MG63 (cell line): Measurements from ENCODE around the gene TTC16. TPM values are rescaled to one million over a fixed set of nuclear protein-coding genes. Genes with fewer than 3 reads are reported as not detected.

Source experiments
- DNase-seq: peaks from one replicate; pipeline ENCODE4 v3.0.0-alpha.2; 2020
- H3K27me3 ChIP-seq: fragments of 250-450 bp; sonication (Bioruptor Pico); 2 replicates; pipeline ENCODE4 v1.5.1; 2020; ENCODE audit warnings: mild to moderate bottlenecking, moderate library complexity
- H3K36me3 ChIP-seq: fragments of 250-450 bp; sonication (Bioruptor Pico); 2 replicates; pipeline ENCODE4 v1.5.1; 2020; ENCODE audit warnings: mild to moderate bottlenecking, moderate library complexity
- H3K4me3 ChIP-seq: fragments of 250-450 bp; sonication (Bioruptor Pico); 2 replicates; pipeline ENCODE4 v1.5.1; 2020; ENCODE audit warnings: mild to moderate bottlenecking, moderate library complexity
- H3K9me3 ChIP-seq: fragments of 250-450 bp; sonication (Bioruptor Pico); 2 replicates; pipeline ENCODE4 v1.5.1; 2020; ENCODE audit warnings: mild to moderate bottlenecking, moderate library complexity
- total RNA-seq: library from RNA; depleted of rRNA; stranded (reverse); fragments of >200 nt; shearing (Covaris generic); gene quantifications from 2 replicates; pipeline ENCODE4 v1.2.3, GENCODE V29; 2014; ENCODE audit warnings: low replicate concordance

The TTC16 gene
- total RNA-seq, 1 experiment from 2014 or later, result not detected

DNA sequence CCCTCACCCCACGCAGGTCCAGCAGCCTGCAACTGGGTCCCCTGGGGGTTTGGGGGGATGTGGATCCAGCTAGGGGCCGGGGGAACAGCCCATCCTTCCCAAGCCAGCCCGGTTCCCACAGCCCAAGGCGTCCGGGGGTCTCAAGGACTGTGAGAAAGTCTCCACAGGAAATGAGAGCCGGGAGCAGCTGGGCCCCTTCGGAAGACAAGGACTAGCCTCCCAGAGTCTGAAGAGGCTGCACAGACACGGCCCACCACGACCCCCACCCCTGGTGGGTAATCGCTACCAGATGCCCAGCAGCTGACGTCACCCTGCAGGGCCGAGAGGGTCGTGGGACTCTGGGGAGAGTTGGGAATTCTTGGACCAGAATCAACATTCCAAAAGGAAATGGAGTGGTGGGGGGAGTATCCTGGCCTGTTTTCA lies 52.0 kb downstream of the TTC16 start:
- DNase-seq, result no peak
- no peak overlapping the region for H3K4me3 ChIP-seq
- H3K27me3 ChIP-seq, result no peaks in the 10 kb centered on the region
- H3K9me3 ChIP-seq, result no peaks in the 10 kb centered on the region
- H3K36me3 ChIP-seq, result no peaks in the 10 kb centered on the region

DNA sequence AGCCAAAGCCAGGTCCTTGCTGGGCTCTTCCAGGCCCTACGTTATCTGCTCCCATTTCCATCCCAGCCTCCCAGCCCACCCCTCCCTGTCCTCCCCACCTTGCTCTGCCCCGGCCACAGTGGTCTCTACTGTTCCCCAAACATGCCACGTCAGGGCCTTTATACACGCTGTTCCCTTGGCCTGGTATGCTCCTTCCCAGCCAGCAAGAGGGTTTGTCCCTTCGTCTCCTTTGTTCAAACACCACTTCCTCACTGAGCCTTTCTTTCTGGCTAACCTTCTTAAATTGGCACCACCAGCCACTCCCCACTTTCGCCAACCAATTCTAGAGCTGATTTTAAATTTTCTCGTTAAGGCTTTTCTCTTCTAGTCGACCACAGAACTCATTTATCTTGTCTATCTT lies 52.8 kb downstream of the TTC16 start:
- no peak overlapping the region for H3K4me3 ChIP-seq
- no peaks in the 10 kb centered on the region for H3K27me3 ChIP-seq
- DNase-seq, result no peak
- no peaks in the 10 kb centered on the region for H3K36me3 ChIP-seq
- H3K9me3 ChIP-seq, result no peaks in the 10 kb centered on the region

DNA sequence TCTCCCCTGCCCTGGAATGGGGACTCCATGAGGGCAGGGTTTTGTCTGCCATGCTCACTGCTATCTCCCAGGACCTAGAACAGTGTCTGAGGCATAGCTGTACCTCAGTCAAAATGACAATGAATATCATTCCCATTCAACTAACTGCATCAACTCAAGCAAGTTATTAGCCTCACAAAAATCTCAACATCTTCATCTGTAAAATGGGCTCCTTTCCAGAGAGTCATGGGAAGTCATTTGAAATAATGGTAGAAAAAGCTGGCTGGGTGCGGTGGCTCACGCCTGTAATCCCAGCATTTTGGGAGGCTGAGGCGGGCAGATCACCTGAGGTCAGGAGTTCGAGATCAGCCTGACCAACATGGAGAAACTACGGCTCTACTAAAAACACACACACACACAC lies 53.2 kb downstream of the TTC16 start:
- no peaks in the 10 kb centered on the region for H3K27me3 ChIP-seq
- H3K9me3 ChIP-seq, result no peaks in the 10 kb centered on the region
- no peak overlapping the region for H3K4me3 ChIP-seq
- no peak for DNase-seq
- no peaks in the 10 kb centered on the region for H3K36me3 ChIP-seq

DNA sequence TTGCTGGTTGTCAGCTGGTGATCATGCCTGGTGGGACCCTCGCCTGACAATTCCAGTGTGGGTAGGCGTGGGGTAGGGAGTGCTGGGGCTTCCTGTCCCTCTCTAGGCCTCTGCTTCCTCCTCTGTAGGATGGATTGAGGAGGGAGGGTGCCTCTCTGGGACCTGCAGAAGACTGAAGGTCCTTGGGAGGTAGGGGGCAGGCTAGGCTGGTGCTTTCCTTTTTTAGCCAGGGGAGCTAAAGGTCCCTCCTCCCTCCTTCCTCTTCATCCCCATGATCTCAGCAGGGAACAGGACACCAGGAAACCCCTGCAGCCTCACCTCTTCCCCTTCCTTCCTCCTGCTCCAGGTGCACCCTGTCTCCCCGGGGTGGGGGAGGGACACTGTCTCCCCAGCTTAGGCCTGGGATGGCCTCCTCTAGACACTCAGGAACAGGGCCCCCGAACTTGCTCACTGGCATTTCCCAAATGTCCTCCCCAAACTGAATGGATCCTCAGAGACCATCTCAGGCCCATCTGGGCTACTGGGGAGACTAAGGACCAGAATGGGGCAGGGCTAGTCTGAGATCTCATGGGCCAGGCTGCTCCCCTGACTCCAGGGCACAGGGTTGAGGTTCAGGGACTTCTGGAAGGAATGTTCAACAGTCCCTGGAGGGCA lies 54.2 kb downstream of the TTC16 start:
- H3K4me3 ChIP-seq, result no peak overlapping the region
- H3K27me3 ChIP-seq, result no peaks in the 10 kb centered on the region
- no peaks in the 10 kb centered on the region for H3K36me3 ChIP-seq
- DNase-seq, result no peak
- no peaks in the 10 kb centered on the region for H3K9me3 ChIP-seq

DNA sequence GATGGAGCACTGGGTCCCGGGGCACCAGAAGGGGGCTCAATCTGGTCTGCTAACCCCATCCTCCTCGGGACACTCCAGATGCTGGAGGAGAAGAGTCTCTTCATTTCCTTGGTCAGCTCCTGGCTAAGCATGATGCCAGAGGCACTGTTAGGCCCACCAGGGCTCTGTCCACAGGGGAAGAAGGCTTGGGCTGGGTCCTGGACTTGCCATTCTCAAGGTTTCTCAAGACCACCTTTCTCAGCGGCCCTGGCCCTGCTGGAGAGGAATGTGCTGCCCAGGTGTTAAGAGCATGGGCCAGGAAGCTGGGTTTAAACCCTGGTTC lies 54.7 kb downstream of the TTC16 start:
- no peaks in the 10 kb centered on the region for H3K36me3 ChIP-seq
- H3K9me3 ChIP-seq, result no peaks in the 10 kb centered on the region
- H3K27me3 ChIP-seq, result no peaks in the 10 kb centered on the region
- no peak for DNase-seq
- H3K4me3 ChIP-seq, result no peak overlapping the region; the same call in 1 of the 2 replicates

DNA sequence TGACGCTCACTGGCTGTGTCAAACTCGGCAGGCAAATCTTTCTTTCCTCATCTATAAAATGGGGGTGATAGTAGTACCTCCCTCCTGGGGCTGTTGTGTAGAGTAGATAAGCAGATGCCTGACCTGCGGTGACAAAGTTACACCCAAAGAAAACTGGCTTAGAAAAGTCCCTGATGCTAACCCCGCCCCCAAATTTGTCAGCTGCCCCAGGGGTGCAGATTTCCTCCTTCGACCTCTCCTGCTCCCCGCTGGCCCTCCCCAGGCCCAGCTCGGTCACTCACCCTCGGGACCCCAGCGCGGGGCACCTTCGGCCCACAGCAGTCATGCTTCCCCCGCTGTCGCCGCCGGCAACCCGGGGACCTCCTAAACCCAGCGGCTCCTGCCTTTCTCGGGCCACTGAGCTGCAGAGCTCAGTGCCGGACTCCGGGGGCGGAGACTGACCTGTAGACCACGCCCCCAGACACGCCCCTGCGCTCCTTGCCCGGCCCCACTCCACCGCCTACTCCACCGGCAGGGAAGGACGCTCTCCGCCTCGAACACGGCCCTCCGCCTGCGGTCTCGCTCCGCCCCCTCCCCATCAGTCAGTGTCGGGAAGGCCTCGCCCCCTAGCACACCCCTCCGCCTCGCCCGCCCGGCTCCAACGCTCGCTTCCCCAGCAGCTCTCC lies 55.2 kb downstream of the TTC16 start:
- peak overlapping the region; percentile 46 for H3K4me3 ChIP-seq
- DNase-seq, result peak; percentile 98
- H3K36me3 ChIP-seq, result no peaks in the 10 kb centered on the region
- H3K9me3 ChIP-seq, result no peaks in the 10 kb centered on the region
- no peaks in the 10 kb centered on the region for H3K27me3 ChIP-seq

DNA sequence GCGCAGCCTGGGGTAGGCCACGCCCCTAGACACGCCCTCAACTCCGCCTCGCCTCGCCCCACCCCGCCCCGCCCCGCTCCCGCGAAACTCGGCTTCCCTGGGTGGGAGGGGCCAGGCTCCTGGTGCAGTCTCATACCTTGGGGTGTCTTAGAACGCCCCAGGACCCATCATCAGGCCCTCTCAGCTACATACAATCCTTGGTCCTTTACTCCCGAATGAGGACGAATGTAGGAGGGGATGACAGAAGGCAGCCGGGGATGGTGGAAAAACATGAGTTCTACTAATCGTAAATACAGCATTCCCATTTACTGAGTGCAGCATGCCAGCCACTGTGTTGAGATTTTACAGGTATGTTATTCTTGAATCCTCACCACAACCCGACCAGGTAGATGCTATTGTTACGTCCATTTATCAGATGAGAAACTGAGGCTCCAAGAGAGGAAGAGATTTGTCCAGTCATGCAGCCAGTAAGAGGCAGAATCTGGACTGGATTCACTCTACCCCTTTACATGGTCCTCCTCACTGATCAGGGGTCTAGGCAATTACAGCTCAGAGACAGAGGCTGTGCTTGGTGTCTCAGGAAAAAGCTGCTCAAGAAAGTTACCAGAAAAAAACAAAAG lies 55.8 kb downstream of the TTC16 start:
- H3K27me3 ChIP-seq, result no peaks in the 10 kb centered on the region
- H3K36me3 ChIP-seq, result no peaks in the 10 kb centered on the region
- H3K9me3 ChIP-seq, result no peaks in the 10 kb centered on the region
- H3K4me3 ChIP-seq, result peak overlapping the region; percentile 46
- no peak for DNase-seq

DNA sequence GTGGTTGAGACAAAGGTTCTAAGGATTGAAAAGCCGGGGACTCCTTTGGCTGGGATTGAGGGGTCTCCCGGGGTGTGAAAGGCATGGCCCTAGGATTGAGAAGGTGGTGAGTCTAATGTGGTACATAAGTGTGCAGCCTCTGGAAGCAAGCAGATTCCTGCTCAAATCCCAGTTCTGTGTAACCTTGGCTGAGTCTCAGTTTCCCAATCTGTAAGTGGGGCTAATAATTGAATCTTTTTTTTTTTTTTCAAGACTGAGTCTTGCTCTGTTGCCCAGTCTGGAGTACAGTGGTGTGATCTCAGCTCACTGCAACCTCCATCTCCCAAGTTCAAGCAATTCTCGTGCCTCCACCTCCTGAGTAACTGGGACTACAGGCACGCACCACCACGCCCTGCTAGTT lies 56.7 kb downstream of the TTC16 start:
- DNase-seq, result no peak
- Histone ChIP-seq H3K9me3 (no peaks in the 10 kb centered on the region), H3K27me3 (no peaks in the 10 kb centered on the region), H3K4me3 (no peak overlapping the region), H3K36me3 (no peaks in the 10 kb centered on the region)

DNA sequence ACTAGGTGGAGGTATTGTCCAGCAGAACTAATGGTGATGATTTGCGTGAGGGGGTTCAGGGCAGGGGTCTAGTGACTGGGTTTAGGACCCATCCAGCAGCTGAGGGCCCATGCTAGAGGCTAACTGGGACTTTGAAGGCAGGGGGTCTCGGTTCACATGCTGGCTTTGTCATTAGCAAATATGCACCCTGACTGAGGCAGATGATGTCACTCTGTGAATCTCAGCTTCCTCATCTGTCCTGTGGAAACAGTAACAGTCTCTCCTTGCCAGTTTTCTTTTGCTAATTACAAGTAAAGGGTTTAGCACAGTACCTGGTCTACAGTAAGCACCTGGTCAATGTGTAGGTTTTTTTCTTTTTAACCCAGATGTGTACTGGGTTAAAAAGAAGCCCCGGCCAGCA lies 57.4 kb downstream of the TTC16 start:
- H3K9me3 ChIP-seq, result no peaks in the 10 kb centered on the region
- no peak for DNase-seq
- no peaks in the 10 kb centered on the region for H3K36me3 ChIP-seq
- no peaks in the 10 kb centered on the region for H3K27me3 ChIP-seq
- no peak overlapping the region for H3K4me3 ChIP-seq

DNA sequence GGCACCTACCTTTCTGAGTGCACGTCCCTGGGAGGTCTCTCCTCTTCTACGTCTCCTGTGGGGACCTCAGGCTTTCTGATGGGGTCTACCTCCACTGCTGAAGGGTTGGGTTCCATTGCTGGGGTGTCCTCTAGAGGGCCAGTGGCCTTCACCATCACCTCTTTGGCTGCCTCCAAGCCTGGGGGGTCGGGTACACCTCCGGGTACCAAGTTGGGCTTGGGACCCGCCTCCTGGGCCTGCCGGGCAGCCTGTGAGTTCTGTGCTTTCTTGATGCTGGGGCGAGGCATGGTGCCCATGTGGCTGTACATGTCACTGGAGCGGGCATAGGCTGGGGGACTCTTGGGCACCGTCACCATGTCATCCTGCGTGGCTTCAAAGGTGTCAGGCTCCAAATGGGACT lies 58.1 kb downstream of the TTC16 start:
- Histone ChIP-seq H3K9me3 (no peaks in the 10 kb centered on the region), H3K36me3 (no peaks in the 10 kb centered on the region), H3K4me3 (no peak overlapping the region), H3K27me3 (no peaks in the 10 kb centered on the region)
- DNase-seq, result no peak

DNA sequence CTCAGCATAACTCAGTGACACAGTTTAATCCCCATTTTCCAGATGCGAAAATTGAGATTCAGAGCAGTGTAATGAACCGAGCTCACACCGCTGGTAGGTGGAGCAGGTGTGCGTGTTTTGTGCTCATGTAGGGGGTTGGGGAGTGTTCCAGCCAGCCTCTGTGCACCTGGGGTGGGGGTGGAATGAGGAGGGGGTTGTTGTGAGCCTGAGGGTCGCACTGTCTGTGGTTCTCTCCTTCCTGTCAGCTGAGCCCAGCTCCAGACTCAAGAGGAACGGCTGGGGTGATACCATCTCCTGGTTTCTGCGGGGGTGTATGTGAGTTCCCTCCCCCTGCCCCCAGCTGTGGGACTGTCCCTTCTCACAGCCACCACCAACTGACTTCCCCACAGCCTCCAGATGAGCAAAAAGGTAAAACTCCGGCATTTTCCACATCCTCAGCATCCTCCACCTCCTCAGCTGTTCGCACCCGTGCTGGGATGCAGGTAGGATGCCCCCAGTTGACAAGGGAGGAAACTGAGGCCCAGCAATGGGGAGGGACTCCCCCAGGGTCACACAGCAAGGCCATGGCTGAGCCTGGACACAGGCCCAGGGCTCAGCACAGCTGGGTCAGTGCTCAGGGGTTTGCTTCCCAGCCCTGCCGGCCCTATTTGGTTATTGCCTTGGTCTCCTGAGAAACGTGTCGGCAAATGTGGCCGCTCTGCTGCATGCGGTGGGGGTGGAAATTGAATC lies 60.5 kb downstream of the TTC16 start:
- Histone ChIP-seq H3K9me3 (no peaks in the 10 kb centered on the region), H3K27me3 (no peaks in the 10 kb centered on the region), H3K4me3 (no peak overlapping the region), H3K36me3 (no peaks in the 10 kb centered on the region)
- no peak for DNase-seq

DNA sequence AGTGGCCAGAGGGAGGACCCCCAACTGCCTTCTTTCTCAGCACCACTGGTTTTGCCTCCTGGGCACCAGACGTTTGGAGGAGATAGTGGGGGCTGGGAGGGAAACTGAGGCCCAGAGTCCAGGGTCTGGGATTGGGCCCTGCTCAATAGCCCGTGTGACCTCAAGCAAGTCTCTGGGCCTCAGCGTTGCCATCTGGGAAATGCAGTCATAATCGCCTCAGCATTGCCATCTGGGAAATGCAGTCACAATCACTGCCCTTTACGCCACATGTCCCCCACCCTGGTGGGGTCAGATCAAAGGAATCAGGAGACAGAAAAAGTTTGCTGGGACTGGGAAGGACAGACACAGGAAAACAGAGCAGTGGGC lies 61.0 kb downstream of the TTC16 start:
- Histone ChIP-seq H3K4me3 (no peak overlapping the region), H3K27me3 (no peaks in the 10 kb centered on the region), H3K9me3 (no peaks in the 10 kb centered on the region), H3K36me3 (no peaks in the 10 kb centered on the region)
- DNase-seq, result no peak

DNA sequence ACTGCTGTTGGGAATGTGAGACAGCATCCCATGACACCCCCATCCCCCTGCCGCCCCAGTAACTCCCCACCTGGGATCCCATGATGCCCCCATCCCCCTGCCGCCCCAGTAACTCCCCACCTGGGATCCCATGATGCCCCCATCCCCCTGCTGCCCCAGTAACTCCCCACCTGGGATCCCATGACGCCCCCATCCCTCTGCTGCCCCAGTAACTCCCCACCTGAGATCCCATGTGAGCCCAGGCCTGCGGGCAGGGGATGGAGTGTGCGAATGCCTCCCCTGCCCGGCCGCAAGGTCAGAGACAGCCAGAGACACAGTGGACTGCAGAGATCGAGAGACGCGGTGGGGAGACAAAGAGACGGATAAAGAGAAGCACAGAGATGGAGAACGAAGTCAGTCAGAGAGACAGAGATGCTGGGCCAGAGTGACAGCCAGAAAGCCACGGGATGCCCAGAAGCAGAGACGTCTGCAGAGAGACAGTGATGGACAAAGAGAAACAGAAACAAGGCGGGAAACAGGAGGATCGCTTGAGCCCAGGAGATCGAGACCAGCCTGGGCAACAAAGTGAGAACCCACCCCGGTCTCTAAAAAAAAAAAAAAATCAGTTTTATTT lies 61.6 kb downstream of the TTC16 start:
- Histone ChIP-seq H3K9me3 (no peaks in the 10 kb centered on the region), H3K36me3 (no peaks in the 10 kb centered on the region), H3K4me3 (no peak overlapping the region), H3K27me3 (no peaks in the 10 kb centered on the region)
- no peak for DNase-seq

DNA sequence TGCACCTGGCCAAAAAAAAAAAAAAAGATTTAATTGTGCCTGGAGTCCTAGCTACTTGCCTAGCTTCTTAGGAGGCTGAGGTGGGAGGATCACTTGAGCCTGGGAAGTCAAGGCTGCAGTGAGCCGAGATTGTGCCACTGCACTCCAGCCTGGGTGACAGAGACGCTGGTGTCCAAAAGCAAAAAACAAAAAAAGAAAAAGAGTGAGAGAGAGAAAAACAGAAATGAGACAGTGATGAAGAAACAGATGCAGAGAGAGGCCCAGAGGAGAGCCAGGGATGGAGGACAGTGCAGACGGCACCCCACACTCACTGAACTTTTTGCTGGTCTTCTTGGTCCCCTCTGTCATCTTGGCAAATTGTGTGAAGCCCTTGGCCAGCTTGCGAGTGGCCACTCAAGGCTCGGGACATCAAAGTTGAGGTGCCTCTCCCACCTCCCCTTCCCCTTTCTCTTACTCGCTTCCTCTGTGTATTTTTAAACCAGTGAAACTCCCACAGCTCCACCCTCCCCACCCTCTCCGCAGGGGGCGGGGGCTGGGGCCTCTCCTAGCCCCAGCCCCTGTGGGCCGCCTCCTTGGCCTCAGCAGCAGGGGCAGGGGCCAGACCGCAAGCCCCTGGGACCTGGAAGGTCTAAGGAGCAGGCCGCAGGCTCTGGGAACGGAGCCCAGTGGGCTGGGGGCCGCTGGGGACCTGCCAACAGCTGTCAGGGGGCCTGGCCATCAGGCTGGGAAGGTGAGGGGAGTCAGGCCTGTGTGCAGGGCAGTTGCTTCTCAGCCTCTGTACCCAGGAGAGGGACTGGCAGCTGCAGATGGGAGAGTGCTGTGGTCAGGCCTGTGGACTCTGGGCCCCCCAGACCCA lies 62.6 kb downstream of the TTC16 start, which contains the start of gene SH2D3C:
SH2D3C (minus strand) TSS at position 387 of the 856 bp plus-strand sequence; CDS start at position 348, 39 bp downstream.
- no peaks in the 10 kb centered on the region for H3K36me3 ChIP-seq
- no peak for DNase-seq
- no peak within 1 kb of the TSS for H3K4me3 ChIP-seq
- no peaks in the 10 kb centered on the region for H3K27me3 ChIP-seq
- no peaks in the 10 kb centered on the region for H3K9me3 ChIP-seq

DNA sequence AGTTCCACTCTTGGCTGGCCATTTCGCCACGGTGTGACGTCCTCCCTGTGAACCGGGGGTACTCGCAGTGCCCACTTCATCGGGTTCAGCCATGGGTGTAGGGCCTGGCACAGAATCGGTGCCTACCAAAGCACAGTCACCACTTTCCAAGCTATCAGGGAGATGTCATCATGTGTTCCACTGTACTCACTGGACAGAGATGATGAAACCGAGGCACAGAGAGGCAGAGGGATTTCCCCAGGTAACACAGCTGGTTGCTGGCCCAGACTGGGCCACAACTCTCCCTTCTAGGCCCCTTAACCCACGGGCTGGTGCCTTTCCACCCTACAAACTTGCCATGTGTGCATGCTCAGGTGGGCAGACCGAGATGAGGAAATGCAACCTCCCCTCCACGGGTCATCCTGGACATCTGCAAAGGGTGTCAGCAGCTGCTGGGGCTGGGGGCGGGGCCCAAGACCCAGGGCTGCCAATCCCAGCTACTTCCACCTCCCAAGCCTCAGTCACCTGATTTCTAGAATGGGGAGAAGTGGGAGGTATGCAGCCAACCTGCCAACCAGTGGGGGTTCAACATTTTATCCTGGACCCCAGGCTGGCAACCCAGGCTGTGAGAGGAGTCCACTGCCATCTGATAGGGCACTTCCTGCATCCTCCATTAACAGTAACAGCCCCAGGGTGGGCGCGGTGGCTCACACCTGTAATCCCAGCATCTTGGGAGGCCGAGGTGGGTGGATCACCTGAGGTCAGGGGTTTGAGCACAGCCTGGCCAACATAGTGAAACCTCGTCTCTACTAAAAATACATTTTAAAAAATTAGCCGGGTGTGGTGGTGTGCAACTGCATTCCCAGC lies 63.5 kb downstream of the TTC16 start:
- Histone ChIP-seq H3K4me3 (no peak overlapping the region), H3K9me3 (no peaks in the 10 kb centered on the region), H3K27me3 (no peaks in the 10 kb centered on the region), H3K36me3 (no peaks in the 10 kb centered on the region)
- DNase-seq, result no peak
